GM21381 (cell line): ENCODE data around the gene KRTAP10-5.
"Not testable (repeated sequence)": the region's sequence is repeated elsewhere in the genome, so short reads cannot be mapped to it uniquely, and the experiment has no call there.

Experiments
- ATAC-seq: cut with Tn5 transposase; IDR thresholded peaks from one replicate; pipeline ENCODE4 v1.9.1; 2021; ENCODE audit warnings: mild to moderate bottlenecking, moderate library complexity; ENCODE audit not compliant: unreplicated experiment

The KRTAP10-5 gene

DNA sequence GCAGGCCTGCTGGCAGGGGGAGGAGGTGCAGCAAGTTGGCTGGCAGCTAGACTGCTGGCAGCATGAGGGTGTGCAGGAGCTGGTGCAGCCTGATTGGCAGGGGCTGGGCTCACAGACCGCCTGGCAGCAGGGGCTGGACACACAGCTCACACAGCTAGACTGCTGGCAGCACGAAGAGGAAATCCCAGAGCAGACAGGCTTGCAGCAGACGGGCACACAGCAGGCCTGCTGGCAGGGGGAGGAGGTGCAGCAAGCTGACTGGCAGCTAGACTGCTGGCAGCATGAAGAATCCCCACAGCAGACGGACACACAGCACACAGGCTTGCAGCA, 11.4 kb upstream of the KRTAP10-5 start:
- not testable (repeated sequence) for ATAC-seq

DNA sequence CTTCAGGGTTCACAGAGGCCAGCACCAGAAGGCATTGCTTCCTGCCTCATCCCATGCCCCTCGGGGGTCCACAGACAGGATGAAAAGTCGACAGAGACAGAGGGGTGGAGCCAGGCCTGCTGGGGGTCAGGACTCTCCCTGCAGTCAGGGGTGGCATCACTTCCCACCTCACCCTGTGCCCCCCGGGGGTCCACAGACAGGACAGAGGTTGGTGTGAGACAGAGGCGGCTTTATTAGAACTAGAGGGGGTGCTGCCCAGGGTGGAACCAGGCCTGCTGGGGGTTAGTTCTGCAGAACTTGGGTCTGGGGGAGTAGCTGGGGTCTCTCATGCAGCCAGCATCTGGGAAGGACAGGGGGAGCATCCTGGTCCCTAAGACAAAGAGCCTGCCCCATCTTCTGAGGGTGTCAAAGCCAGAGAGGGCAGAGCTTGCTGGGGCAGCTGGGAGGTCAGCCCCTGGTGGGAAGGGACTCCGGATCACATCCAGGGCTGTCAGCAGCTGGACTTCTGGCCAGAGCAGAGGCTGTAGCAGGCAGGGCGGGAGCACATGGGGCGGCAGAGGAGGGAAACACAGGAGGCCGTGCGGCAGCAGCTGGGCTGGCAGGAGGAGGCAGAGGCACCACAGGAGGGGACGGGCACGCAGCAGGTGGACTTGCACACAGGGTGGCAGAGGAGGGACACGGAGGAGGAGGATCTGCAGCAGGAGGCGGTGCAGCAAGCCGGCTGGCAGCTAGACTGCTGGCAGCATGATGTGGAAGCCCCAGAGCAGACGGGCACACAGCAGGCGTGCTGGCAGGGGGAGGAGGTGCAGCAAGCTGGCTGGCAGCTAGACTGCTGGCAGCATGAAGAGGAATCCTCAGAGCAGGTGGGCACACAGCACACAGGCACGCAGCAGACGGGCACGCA, 10.7 kb upstream of the KRTAP10-5 start:
- not testable (repeated sequence) for ATAC-seq

DNA sequence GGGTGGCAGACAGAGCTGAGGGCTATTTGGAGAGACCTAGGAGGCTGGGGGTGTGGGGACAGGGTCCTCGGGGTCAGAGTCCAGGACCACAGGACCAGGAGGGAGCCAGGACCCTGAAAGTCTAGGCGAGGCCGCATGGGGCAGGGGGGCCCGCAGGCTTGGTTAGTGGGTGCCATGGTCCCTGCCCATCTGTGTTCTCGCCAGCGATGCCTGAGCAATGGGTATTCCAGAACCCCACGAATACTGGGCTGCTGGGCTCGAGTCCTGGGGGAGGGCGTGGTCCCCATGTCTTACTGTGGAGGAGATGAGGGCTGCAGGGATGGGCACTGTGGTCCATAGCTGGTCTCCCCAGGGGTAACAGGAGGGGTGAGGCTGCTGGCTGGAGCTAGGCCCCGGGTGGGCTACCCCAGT, 9.9 kb upstream of the KRTAP10-5 start:
- ATAC-seq, result no peak

DNA sequence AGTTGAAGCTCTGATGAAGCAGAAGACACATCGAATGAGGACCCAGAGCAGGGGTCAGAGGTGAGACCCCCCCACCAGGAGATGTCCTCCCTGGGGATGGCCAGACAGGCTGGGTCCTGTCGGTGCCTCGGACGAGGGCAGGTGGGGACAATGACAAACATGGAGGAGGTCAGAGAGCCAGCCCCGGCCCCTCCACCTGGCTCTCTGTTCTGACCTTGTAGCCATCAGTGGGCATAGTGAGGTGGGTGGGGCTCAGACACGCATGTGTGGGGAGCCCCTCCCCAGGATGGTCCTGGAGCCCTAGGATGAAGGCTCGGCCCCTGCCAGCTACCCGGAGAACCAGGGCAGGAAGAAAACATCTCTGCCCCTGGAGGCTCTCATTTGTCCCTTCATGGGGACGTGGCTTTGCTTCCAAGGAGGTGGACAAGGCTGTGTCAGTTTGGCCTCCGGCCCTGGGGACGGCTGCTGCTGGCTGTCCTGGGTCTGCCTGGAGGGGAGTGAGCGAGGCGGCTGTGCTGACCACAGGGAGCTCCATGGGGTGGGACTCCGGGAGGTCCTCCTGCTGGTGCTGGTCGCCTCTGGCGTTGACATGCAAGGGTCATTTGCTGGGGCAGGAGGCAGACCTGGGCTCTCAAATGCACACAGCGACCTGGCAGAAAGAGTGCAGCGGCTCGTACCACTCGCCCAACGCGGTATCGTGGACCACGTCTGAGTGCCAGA, 9.3 kb upstream of the KRTAP10-5 start:
- ATAC-seq, result no peak

DNA sequence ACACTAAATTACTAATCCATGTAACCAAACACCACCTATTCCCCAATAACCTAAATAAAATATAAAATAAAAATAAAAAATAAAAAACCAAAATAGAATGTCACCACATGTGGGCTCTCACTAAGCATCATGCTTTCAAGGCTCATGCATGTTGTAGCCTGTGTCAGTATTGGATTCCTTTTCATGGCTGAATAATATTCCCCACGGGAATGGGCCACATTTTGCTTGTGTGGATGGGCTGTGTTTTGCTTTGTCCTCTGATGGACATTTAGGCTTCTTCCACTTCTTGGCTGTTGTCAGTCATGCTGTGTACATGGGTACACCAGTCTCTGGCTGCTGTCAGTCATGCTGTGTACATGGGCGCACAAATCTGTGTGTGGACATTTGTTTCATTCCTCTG, 8.7 kb upstream of the KRTAP10-5 start:
- ATAC-seq, result no peak

DNA sequence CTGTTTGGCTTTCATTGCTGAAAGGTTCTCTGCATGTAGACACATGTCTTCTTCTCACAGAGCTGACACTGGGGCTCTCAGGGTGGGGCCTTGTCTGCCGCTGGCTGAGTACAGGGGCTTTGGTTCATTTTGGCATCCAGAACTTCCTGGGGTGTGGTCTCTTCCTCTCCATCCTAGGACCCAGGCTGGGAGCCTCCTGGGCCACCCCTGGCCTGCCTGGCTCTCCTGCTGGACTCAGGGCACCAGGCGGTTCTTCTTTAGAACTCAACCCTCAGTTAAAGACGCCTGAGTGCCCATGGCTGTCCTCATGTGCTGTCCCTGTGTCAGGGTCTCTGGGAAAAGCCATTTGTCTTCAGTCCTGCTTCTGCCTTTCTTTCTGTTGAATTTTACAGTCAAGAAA, 5.5 kb upstream of the KRTAP10-5 start:
- ATAC-seq, result no peak

DNA sequence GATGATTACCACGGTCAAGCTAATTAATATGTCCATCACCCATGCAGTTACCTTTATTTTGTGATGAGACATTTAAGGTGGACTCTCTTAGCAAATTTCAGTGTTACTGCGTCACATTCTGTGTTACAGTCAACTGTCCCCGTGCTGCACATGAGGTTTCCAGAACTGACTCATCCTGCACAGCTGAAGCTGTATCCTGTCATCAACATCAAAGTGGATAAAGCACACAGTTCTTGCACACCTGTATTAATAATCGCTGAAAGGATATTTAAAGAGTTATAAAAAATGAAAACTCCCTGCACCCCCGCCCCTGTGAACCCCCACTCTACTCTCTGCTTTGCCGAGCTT, 3.4 kb upstream of the KRTAP10-5 start:
- no peak for ATAC-seq

DNA sequence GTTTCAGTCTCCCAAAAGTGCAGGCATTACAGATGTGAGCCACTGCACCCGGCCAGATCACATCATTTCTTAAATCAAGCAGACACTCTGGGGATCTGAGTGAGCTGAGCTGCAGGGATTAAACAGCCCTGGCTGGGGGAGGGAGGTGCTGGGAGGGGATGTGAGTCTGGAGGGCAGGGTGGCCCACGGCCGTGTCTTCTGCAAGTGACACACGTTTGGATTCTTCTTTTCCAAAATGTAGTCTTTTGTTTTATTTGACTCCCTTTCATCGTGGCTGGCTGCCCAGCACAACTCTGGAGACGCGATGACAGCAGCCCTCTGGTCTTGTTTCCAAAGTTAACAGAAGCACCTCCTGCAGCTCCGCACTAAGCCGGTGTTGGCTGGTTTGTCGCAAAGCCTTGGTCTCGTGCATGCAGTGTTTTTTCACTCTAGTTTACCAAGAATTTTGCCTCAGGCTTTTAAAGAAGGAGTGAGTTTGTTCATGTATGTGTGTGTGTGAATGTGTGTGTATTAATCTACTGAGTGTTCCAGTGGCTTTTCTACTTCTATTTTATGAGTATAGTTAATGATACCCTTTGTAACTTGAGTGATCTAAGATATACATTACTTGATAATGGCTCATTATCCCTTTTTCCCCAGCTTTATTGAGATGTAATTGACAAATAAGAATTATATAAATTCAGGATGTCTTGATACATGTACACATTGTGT, 2.8 kb upstream of the KRTAP10-5 start:
- no peak for ATAC-seq

DNA sequence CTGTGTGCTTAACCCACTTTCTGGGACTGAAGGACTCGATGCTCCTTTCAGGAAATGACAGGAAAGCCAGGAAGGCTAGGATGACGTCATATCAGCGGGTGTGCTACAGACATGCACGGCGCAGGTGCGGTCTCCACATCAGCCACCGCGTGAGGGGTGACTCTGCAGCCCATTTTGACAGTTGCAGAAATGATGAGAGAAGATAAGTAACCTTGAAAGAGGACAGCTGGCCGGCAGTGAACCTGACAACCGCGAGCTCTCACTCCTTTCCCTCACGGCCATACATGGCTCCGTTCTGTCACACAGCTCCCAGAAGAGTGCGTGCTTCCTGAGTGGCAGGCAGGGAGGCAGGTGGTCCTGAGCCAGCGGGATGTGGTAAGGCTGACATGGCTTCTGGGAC, 1.7 kb upstream of the KRTAP10-5 start:
- ATAC-seq, result no peak

DNA sequence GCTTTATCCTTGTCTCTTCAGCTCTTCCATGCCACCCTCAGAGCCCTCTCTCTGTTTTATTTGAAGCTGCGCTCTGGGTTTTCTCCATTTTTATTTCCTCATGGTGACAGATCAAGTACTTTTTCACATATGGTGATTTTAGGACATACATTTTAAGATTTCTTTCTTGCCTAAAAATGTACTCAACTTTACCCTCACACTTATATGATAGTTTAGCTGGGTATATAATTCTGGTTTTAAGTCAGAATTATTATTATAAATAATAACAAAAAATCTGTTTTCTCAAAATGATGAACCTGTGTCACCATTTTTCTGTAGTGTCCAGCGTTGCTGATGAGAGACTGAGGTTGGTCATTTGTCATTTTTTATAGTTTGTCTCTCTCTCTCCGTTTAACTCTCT, 754 bp upstream of the KRTAP10-5 start:
- ATAC-seq, result no peak

DNA sequence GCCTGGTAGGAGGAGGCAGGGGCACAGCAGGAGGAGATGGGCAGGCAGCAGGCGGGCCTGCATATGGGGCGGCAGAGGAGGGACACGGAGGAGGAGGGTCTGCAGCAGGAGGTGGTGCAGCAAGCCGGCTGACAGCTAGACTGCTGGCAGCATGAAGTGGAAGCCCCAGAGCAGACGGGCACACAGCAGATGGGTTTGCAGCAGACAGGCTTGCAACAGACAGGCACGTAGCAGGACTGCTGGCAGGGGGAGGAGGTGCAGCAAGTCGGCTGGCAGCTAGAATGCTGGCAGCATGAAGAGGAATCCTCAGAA, 615 bp downstream of the KRTAP10-5 start:
- ATAC-seq, result no peak

DNA sequence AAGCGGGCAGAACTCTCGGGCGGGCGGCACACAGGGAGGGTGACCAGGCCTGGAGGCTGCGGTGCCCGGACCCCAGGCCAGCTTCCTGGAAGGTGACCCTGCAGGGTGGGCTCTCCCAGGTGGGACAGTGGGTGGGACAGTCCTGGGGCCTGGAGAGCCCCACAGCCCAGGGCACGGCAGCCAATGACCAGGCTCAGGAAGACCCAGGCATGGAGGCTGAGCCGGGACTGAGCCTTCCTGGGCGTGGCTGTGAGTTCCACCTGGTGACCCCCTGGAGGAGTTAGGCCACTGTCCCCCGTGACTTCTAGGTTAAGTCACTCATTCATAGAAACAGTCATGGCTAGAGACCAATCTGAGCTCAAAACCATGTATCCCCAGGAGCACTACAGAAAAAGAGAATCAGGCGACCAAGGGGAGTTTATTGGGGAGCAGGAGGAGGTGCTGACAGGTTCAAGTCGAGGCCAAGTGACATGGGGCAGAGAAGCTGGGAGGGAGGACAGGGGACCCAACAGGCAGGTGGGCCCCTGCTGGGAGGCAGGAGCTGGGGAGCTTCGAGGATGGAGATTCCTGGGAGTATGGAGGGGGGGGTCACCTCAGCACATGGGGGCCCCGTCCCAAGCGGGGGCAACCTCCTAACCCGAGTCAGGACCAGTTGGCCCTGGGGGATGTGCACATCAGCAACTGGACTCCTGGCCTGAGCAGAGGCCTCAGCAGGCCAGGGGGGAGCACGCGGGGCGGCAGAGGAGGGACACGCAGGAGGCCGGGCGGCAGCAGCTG, 1.2 kb downstream of the KRTAP10-5 start:
- no peak for ATAC-seq

DNA sequence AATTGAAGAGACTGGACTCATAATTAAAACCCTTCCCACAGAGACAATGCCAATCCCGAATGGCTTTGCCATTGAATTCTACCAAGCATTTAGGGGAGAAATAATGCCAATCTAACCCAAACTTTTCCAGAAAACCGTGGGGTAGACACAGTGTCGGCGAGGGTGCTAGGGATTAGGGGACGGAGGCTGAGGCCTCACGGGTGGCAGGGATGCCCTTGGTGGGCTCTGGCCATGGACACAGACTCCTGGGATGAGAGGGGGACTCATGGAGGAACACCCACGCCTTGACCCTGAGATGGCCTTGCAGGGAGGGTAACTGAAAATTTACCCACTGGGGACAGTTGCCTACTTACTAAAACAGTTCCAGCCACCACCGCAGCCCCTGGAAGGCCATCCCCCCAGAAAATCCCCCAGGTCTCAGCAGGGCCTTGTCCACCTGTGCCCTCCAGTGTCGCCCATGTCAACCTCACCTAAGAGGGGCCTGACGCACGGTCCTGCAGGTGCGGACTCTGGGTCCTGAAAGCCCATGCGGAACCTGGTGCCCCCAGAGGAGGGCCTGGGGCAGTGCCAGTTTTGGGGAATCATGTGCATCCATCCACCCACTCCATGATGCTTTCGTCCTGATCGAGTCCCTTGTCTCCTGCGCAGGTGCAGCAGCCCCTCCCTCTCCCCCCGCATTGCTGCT, 1.9 kb downstream of the KRTAP10-5 start:
- ATAC-seq, result no peak

DNA sequence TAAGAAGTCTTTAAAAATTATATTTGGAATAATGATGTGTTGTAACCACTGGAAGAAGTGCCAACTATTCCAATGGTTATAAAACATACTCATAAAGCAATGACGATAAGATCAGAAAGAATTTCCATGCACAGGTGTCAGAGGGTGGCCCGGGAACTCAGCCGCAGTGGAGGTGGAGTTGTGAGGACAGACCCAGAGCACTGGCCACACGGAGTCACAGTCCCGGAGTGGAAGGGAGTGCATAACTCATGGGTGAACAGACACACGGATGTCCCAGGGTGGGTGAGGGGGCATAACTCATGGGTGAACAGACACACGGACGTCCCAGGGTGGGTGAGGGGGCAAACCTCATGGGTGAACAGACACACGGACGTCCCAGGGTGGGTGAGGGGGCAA, 4.4 kb downstream of the KRTAP10-5 start:
- no peak for ATAC-seq

DNA sequence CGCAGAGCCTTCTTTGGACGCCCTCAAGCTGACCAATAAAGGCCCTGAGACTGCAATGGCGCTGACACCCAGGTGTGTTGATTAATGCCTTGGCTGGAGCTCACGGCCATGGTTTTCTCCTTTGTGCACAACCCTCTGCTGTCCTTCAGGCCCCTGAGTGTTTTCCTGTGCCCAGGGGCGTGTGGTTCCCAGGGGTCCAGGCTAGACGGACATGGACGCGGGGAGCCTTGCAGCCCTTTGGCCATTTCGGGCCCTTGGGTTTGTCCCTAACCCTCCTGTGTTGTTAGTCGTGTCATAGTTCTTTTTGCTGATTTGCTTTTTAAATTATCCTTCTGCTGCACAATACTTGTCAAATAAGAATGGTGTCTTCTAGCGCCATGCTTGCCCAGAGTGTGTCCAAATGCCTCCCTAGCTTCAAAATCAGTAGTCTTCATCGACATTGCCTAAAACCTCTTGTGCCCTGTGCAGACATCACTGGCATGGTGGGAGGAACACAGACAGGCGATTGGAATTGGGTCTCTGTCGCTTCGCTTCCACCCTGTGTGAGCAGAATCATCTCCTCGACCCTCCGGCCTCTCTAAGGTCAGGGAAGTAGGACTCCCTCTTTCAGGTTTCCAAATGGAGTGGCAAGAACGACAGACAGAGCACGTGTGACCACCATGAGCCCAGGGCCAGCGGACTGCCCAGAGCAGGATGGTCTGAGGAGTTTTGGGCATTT, 4.9 kb downstream of the KRTAP10-5 start:
- no peak for ATAC-seq

DNA sequence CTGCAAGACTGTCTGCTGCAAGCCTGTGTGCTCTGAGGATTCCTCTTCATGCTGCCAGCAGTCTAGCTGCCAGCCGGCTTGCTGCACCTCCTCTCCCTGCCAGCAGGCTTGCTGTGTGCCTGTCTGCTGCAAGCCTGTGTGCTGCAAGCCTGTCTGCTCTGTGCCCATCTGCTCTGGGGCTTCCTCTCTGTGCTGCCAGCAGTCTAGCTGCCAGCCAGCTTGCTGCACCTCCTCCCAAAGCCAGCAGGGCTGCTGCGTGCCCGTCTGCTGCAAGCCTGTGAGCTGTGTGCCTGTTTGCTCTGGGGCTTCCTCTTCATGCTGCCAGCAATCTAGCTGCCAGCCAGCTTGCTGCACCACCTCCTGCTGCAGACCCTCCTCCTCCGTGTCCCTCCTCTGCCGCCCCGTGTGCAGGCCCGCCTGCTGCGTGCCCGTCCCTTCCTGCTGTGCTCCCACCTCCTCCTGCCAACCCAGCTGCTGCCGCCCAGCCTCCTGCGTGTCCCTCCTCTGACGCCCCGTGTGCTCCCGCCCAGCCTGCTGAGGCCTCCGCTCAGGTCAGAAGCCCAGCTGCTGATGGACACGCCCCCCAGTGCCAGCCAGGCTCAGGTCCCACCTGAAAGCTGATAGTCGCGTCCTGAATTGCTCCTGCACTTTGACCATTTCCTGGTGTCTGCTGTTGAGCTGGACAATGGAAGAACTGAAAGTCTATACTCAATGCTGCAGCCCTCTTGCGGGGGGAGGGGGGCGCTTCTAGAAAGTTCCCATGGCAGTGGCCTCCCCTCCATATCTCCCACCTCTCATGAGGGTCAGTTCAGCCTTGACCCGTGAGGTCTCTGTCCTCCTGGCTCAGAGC, 5.7 kb downstream of the KRTAP10-5 start:
- no peak for ATAC-seq

DNA sequence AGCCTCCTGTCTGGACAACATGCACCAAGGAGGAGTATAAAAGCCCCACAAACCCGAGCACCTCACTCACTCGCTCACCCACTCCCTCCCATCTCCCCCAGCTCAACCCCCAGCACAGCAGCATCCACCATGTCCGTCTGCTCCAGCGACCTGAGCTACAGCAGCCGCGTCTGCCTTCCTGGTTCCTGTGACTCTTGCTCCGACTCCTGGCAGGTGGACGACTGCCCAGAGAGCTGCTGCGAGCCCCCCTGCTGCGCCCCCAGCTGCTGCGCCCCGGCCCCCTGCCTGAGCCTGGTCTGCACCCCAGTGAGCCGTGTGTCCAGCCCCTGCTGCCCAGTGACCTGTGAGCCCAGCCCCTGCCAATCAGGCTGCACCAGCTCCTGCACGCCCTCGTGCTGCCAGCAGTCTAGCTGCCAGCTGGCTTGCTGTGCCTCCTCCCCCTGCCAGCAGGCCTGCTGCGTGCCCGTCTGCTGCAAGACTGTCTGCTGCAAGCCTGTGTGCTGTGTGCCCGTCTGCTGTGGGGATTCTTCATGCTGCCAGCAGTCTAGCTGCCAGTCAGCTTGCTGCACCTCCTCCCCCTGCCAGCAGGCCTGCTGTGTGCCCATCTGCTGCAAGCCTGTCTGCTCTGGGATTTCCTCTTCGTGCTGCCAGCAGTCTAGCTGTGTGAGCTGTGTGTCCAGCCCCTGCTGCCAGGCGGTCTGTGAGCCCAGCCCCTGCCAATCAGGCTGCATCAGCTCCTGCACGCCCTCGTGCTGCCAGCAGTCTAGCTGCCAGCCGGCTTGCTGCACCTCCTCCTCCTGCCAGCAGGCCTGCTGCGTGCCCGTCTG, 6.6 kb downstream of the KRTAP10-5 start, which contains the start of gene KRTAP10-4:
KRTAP10-4 (plus strand) TSS at position 100 of the 827 bp plus-strand sequence; CDS start at position 130, 30 bp downstream.
- ATAC-seq, result not testable (repeated sequence)

DNA sequence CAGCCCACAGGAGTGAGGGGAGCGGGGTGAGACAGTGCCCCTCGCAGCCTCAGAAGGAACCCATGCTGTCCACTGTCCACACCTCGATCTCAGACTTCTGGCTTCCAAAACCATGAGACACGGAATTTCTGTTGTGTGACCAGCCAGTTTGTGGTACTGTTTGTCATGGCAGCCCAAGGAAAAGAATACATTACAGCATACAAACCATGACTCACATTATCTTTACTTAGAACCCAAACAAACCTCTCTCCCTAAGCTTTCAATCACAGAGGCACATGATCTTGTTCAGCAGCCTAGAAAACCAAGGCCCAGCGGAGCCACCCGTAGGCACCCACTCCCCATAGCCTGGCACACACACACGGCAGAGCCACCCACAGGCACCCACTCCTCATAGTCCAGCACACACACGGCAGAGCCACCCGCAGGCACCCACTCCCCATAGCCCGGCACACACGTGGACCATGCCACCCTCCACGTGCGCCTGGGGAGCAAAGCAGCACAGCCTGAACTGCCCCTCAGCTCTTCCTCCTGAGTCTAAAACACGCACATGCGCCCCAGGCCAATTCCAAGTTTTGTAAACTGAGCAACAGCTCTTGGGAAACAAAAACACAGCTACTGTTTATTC, 7.3 kb downstream of the KRTAP10-5 start:
- ATAC-seq, result no peak
